ENCODE measurements around the gene VAT1L. TPM values are rescaled to one million over a fixed set of nuclear protein-coding genes. Genes with fewer than 3 reads are reported as not detected.

Gene VAT1L
- total RNA-seq, 1 donor from 2014 or later, result 0.32 TPM

- Histone ChIP-seq H3K27ac (no peak overlapping the region), H3K4me3 (no peak overlapping the region), H3K9me3 (no peaks in the 10 kb centered on the region), H3K36me3 (no peaks in the 10 kb centered on the region), H3K4me1 (no peaks in the 10 kb centered on the region), H3K27me3 (no peaks in the 10 kb centered on the region)
- DNase-seq (no peak), ATAC-seq (no peak)
- intact Hi-C loops (cut with DNase I), result no loop called here
- no peak for TF ChIP-seq CTCF (IDR thresholded peaks at IDR 0.05)
These were observed 110.4 kb downstream of the VAT1L start for GRCh38 chr16:77898671-77899211.

GRCh38 chr16:77899416-77899815, 111.1 kb downstream of the VAT1L start:
- Histone ChIP-seq H3K9me3 (no peaks in the 10 kb centered on the region), H3K36me3 (no peaks in the 10 kb centered on the region), H3K27me3 (no peaks in the 10 kb centered on the region), H3K4me3 (no peak overlapping the region), H3K27ac (no peak overlapping the region), H3K4me1 (no peaks in the 10 kb centered on the region)
- DNase-seq, result no peak
- no peak for ATAC-seq
- TF ChIP-seq CTCF (IDR thresholded peaks at IDR 0.05), result no peak
- intact Hi-C loops (cut with DNase I), result no loop called here

GRCh38 chr16:77905374-77905920, 117.1 kb downstream of the VAT1L start:
- H3K27me3 ChIP-seq, result no peaks in the 10 kb centered on the region
- H3K9me3 ChIP-seq, result no peaks in the 10 kb centered on the region
- TF ChIP-seq CTCF (IDR thresholded peaks at IDR 0.05), result no peak
- no peak overlapping the region for H3K4me3 ChIP-seq
- no peak for ATAC-seq
- intact Hi-C loops (cut with DNase I), result no loop called here
- no peak overlapping the region for H3K27ac ChIP-seq
- H3K36me3 ChIP-seq, result no peaks in the 10 kb centered on the region
- DNase-seq, result no peak
- no peaks in the 10 kb centered on the region for H3K4me1 ChIP-seq

- no peak for DNase-seq
- TF ChIP-seq CTCF (IDR thresholded peaks at IDR 0.05), result no peak
- no peaks in the 10 kb centered on the region for H3K27me3 ChIP-seq
These were observed 121.7 kb downstream of the VAT1L start for GRCh38 chr16:77910021-77910420.

GRCh38 chr16:77912617-77913016, 124.3 kb downstream of the VAT1L start:
- TF ChIP-seq CTCF (IDR thresholded peaks at IDR 0.05), result no peak

More at GRCh38 chr16:77910021-77910420, 121.7 kb downstream of the VAT1L start:
- Histone ChIP-seq H3K27ac (no peak overlapping the region), H3K36me3 (no peaks in the 10 kb centered on the region), H3K4me1 (no peaks in the 10 kb centered on the region), H3K4me3 (no peak overlapping the region), H3K9me3 (no peaks in the 10 kb centered on the region)
- intact Hi-C loops (cut with DNase I), result no loop called here
- ATAC-seq, result no peak

More at GRCh38 chr16:77912617-77913016, 124.3 kb downstream of the VAT1L start:
- intact Hi-C loops (cut with DNase I), result no loop called here
- Histone ChIP-seq H3K27ac (no peak overlapping the region), H3K4me3 (no peak overlapping the region), H3K36me3 (no peaks in the 10 kb centered on the region), H3K4me1 (no peaks in the 10 kb centered on the region), H3K9me3 (no peaks in the 10 kb centered on the region), H3K27me3 (no peaks in the 10 kb centered on the region)
- no peak for DNase-seq
- no peak for ATAC-seq
